Thyroid gland (tissue), 4 donors: ENCODE results near the gene NFKBIB.

ENCODE experiments used
- CTCF ChIP-seq, 6 experiments: fragments of 200-600 bp in 3 of 6; fragments of 450-650 bp in 3 of 6; sonication (generic) in 3 of 6; IDR thresholded peaks; one replicate each; pipeline ENCODE4 v1.5.1; 2016 to 2019; ENCODE audit warnings: antibody characterized with exemption in 6 of 6, mild to moderate bottlenecking in 2 of 6, inconsistent platforms in 1 of 6, moderate library complexity in 1 of 6
- POLR2A ChIP-seq, 2 donors: fragments of 450-650 bp; IDR thresholded peaks; one replicate each; pipeline ENCODE4 v1.6.1; 2017; ENCODE audit warnings: antibody characterized with exemption in 2 of 2, mild to moderate bottlenecking in 2 of 2, moderate library complexity in 1 of 2

DNA sequence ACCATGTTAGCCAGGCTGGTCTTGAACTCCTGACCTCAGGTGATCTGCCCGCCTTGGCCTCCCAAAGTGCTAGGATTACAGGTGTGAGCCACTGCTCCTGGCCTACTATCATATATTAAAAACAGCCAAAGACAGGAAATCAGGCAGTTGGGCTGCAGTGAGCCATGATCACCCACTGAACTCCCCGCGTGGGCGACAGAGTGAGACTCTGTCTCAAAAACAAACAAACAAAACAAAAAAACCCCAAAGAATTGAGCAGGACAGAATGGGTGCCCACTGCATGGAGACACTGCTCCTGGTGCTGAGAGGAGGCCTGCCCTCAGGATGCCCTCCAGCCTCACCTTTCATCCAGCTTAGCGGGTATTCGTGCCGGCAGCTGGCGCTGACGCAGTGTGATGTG lies 16.5 kb upstream of the NFKBIB start:
- TF ChIP-seq CTCF (IDR thresholded peaks at IDR 0.05), result no peak
- no peak for TF ChIP-seq POLR2A (IDR thresholded peaks at IDR 0.05)
